ENCODE data around the gene PRR15.
A peak's percentile ranks its signal among the peaks of the same experiment; 100 is the strongest.

PRR15 gene

DNA sequence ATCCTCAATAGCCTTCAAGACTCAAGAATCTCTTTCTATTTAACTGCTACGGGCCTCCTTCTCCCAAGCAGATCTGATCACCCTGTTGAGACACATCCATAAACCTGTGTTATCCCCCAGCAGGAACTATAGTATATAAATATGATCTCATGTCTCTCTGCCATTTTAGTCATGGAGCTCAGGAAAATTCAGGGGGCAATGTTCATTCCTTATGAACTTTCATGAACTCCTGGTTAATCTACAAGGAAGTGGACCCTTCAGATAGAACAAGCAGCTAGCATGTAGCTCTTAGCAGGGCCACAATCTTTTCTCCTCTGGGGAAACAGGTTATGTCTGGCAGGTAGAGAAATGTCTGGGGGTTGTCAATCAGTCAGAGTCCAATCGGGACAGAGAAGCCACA is 8.9 kb downstream of the PRR15 start:
- DNase-seq, result no peak

DNA sequence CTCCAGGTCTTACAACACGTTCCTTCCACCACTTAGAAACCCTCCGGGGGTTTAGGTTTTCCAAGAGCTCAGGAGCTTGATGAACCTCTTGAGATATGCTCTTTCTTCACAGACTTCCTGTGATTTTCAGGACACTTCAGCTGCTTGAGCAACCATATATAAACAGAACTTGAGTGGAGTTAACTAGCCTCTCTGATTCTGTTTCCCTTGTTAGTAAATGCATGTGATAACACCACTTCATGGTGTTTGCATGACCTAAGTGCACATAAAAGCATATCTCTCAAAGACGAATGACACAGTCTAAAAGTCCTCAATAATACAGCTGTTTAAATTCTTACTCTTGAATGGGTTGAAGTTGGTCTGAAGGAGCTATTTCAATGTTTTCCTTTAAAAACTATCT is 9.9 kb downstream of the PRR15 start:
- no peak for DNase-seq

DNA sequence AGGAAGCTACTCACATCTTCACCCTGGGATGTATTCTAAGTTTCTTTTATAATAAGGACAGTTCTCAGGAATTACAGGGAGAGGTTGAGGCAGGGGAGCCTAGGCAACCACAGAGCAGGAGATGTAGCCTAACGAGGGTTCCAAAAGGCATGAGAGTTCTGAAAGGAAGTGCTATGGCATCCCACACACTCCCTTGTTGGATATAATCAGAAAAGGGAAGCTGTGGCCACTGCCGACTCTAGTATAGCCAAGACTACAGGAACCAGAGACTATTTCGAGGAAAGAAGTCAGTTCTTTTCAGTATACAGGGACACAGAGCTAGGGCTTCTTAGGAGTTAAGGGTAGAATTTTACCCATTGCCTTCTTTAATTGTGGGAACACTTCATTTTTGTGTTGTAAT is 11.0 kb downstream of the PRR15 start:
- no peak for DNase-seq

DNA sequence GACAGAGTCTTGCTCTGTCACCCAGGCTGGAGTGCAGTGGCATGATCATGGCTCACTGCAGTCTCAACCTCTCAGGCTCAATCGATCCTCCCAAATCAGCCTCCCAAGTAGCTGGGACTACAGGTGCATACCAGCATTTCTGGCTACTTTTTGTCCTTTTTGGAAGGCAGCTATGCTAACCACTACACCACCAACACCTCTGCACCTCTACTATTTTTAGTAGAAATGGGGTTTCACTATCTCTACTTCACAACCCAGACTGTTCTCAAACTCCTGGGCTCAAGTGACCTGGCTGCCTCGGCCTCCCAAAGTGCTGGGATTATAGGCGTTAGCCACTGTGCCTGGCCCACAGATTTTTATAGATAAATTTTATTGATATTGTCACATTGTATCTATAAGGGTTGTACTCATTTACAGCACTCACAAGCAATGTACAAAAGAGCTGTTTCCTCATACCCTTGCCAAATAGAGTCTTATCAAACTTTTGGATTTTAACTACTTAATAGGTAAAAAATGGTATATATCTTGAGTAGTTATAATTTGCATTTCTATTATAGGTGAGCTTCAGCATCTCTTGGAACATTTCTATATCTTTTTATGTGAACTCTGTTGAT is 23.7 kb downstream of the PRR15 start:
- DNase-seq, result no peak

DNA sequence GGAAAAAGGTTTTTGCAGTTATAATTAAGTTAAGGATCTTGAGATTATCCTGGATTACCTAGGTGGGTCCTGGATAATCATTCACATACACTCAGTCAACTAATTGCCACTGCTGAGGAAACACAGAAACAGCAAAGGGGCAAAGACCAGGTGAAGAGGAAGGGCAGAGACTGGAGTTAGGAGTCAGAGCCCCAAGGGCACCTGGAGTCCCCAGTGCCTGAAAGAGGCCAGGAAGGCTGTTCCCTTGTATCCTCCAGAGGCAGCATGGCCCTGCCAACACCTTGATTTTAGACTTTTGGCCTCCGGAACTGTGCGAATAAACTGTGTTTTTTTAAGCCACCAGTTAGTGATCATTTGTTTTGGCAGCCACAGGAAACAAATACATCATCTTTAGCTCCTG is 24.6 kb downstream of the PRR15 start:
- no peak for DNase-seq

DNA sequence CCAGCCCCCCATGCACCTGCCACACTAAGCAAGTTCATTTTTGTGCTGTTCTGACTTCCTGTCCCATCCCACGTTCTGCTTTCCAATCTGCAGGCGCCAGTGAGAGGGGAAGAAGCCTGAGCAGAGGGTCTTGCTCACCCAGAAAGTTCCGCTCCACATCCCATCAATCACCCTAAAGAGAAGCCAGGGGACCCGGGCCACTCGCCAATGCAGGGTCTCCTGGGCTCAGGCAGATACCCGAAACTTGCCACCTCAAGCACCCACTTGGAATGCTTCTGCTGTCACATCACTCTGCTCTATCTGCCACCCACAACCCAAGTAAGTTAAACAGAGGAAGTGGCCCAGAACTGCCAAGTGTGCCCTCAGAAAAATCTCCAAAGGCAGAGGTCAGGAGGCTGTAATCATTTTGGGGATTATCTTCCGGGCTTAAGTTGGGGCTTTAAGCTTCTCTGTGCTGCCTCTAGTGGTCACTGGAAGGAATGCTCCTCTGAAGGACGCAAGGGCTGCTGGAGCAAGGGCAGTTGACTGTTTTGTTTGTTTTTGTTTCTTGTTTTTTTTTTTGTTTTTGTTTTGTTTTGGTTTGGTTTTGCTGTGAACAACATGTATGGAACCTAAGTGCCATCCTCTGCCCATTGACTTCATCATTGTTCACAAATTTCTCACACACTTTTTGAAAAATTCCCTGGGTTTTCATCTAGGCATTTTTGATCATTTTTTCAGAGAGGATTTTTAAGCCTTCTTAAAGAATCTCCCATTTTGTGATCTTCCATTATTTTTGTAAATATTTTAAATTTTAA is 25.5 kb downstream of the PRR15 start:
- peak; percentile 18 for DNase-seq

DNA sequence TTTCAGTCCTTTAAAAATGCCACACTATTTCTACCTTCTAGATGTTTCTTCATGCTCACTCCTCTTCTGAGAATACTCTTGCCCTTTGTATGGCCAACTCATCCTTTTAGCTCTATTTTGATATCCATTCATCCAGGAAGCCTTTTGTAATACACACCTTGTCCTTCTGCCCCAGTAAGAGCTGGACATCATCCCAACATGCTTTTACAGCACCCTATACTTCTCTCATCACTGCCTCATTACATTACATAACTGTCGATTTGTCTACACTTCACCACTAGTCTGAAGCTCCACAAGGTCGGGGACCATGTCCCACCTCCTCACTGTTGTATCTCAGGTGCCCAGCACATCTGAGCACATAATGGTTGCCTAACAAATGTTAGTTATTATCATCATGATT is 29.2 kb downstream of the PRR15 start:
- no peak for DNase-seq

DNA sequence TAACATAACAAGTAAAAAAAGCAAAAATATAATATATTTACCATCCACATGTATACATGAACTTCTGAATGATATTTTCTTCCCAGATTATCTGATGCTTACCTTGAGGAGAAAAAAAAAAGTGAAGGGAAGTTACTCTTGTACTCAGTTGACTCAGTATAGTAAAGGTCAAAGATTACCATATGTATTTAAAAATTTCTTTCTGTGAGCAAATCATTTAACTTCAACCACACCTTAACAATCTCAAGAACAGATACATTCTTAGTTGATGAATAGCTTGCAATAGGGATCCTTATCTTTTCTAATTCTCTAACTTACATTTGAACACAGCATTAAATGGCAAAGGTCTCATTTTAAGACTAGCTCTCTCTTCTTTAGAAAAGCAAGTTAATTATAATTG is 29.8 kb downstream of the PRR15 start:
- DNase-seq, result no peak

DNA sequence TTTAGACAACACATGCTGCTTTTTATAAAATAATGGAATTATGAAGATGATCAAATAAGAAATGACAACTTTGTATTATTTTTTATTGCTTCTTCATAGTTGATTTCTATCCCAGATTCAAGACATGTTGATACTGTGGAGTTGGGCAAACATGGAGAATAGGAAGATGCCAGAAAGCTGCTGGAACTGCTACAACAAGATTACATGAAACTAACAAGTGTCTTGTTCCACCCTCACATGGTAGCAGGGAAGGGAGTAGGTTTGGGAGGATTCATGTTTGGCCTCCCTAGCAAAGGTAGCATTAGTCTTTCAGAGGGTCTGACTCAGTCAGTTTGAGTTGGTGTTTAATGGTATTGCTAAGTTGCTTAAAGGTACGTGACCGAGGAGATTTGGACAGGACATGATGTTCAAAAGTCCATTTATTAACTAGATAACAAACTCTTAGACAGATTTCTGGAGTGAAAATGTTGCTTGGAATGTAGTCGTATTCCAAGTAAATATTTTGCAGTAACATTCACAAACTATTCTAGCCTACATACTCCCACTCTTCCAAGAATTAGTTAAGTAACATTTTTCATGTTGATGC is 33.1 kb downstream of the PRR15 start:
- DNase-seq, result no peak

DNA sequence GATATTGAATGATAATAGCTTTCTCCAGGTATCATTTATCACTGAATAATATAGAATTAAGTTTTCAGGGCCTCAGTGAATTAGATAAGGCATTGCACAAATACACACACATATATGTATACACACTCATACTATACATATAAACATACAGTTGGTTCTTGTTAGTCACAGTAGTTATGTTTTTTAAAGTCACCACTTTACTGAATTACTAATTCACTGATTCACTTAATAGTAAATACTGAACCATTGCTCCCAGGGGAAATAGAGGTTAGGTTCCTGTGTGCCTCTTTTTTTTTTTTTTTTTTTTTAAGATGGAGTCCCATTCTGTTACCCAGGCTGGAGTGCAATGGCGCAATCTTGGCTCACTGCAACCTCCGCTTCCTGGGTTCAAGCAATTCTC is 33.6 kb downstream of the PRR15 start:
- no peak for DNase-seq

DNA sequence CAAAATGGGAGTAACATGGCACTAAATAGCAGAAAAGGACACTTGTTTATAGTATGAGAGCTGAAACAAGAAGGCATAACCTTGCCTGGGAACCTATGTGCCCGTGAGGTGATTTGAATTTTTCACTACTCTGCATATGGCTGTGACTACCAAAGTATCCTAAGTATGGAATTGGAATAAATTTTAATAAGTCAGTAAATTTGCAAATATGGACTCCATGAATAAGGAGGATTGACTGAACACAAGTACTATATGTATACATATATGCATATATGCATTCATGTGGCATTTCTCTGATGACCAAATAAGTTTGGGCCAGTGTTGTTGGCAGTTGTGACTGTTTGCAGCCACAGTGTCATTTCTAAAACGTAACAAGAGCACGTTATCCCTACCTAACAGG is 34.5 kb downstream of the PRR15 start:
- no peak for DNase-seq

DNA sequence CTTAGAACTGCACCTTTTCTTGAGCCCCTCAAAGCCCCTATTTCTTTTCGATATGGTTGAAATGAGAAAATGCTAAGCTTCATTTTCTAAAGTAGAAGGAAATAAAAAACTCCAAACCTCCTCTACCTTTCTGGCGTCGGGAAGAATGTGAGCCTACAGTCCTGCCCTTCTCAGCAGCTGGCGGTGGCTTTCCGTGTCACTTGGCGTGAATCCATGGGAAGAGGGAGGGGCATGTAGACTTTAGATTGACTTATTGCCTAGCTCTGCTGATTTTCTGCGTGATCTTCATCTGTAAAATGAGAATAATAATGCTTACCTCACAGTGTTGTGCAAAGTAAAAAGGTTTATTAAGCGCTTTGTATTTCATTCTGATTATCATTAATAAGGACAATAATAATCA is 35.0 kb downstream of the PRR15 start:
- DNase-seq, result peak; percentile 65

DNA sequence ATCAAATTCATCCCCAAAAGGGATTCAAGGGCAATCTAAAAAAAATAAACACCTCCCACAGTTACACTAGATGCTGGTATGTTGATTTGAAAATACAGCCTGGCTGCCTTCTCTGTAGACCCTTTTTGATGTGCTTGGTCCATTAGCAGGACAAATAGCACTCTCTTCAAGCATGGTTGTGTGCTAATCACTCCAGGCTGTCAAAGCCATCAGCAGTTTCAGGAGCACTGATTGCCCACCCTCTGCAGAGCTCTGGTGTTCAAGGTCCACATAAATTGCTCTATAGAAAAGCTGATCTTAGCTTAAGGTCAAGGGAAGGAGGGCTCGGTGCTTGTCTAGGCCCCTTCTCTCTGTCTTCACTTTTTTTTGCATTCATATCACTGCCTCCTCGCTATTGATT is 35.4 kb downstream of the PRR15 start:
- DNase-seq, result no peak

DNA sequence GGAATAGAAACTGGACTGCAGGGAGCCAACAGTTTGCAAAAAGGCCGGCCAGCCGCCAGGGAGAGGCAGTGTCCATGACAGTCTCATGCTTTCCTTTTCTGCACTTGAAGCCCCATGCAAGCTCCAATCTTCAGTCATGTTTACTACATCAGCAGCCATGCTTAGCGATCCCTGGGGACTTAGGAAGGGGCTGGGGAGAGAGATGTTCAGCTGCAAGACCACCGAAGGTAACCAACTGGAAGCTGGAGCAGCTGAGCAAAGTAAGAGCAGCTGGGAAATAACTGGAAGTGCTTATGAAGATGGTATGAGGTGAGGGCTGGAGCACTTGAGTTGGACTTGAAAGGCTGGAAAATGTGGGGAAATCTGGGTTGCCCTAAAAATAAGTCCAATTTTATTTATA is 37.0 kb downstream of the PRR15 start:
- DNase-seq, result no peak

DNA sequence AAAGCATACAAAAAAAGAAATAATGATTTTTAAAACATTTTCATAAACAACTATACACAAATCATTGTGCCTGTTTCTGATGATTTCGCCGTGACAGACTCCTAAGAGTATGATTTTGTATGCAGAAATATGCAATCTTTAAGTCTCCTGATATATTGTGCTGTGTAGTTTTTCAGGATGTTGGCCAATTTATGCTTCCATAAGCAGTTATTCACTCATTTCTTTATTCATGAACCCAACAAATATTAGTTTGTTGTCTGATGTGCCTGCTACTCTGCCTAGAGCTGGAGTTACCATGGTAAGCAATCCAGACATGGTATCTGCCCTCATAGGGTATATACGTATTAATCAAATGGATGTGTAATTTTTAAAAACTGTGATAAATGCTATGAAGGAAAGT is 40.4 kb downstream of the PRR15 start:
- no peak for DNase-seq

DNA sequence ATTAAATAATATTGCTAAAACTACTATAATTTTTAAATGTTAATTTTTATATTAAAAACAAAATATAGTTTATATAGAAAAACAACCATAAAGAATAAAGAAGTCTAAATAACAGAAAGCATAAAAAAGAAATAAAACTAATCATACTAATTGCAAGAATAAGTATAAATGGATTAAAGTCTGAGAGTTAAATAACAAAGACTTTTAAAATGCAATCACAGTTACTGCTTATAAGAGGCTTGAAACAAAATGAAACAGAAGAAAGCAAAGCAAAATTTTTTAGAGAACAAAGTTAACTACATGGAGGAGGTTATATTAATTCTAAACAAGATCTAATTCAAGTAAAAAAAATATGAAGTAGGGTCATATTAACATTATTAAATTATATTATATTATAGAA is 41.1 kb downstream of the PRR15 start:
- DNase-seq, result no peak

DNA sequence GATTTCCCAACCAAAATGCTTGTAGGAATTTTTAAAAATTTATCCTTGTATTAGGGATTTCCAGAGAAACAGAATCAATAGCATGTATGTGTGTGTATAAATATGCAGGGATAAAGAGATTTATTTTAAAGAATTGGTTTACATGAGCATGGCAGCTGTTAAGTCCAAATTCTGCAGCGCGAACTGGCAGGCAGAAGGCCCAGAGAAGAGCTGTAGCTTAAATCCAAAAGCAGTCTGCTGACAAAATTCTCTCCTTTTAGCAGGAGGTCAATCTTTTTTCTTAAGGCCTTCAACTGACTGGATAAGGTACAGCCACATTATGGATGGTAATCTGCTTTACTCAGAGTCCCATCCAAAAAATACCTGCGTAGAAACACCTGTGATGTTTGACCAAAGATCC is 42.0 kb downstream of the PRR15 start:
- no peak for DNase-seq

DNA sequence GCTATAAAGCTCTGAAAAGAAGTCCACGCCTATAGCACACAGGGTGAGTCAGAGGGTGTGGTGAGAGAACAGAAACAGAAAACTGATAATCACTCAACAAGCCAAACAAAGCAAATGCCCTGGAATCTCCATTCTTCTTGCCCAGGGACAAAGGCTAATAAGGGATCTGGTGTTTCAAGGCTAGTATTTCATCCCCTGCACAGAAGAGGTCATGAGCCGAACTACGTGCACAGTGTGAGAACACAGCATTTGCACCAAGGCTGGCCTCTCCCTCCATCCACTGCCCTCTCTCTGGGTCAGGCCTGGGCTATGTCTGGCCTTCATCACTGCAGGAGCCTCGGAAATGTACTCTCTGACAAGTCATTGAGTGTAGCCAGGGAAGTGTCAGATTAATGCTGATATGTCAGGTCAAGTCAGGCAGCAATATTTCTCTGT is 42.7 kb downstream of the PRR15 start:
- no peak for DNase-seq

DNA sequence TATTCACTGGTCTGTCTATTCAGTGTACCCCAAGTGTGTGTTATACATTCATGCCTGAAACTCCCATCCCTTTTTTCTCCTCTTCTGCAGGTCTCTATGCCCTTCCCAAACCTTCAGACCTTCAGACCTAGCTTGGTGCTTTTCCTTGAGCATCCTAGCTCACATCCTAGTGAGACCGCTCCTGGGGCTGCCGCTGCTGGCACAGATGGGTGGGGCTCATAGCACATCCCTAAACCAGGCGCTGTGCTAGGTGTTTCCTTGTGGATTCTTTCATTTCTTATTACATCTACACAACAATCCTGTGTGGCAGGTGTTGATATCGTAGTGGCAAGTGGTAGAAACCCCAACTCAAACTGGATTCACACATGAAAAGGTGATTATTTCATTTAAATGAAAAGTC is 43.2 kb downstream of the PRR15 start:
- DNase-seq, result no peak

DNA sequence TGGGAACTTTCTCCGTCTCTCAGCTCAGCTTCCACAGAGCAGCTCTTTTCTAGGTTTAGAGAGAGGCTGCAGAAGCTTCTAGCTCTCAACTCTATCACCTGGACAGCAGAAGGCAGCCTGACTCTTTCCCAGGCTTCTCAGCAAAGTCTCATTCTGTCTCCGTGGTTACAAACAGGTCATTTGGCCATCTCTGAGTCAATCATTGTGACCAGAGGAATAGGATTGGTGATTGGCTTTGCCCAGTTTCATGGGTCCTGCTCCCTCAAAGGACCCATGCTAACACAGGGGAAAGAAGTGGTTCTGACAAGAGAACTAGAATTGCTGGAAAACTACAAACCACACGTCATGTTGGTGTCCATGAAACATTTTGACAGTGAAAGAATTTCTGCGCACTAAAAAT is 43.6 kb downstream of the PRR15 start:
- DNase-seq, result no peak

DNA sequence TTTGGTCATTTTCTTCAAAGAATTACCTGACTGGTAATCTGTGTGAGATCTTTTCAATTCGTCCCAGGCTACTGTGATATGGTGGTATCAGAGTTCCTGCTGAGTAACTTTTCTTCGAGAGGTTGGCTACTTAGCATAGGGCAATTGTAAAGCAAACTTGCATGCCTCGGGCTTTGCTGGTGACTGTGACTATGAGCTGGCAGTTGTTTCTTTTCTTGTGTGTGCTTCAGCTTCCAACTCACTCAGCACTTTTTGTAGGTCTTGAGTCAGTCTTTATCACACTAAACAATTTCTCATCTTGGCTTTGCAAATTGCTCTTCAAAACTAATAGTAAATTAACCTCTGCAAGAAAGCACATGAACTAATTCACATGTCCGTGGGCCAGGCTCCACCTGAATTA is 44.3 kb downstream of the PRR15 start:
- DNase-seq, result no peak

DNA sequence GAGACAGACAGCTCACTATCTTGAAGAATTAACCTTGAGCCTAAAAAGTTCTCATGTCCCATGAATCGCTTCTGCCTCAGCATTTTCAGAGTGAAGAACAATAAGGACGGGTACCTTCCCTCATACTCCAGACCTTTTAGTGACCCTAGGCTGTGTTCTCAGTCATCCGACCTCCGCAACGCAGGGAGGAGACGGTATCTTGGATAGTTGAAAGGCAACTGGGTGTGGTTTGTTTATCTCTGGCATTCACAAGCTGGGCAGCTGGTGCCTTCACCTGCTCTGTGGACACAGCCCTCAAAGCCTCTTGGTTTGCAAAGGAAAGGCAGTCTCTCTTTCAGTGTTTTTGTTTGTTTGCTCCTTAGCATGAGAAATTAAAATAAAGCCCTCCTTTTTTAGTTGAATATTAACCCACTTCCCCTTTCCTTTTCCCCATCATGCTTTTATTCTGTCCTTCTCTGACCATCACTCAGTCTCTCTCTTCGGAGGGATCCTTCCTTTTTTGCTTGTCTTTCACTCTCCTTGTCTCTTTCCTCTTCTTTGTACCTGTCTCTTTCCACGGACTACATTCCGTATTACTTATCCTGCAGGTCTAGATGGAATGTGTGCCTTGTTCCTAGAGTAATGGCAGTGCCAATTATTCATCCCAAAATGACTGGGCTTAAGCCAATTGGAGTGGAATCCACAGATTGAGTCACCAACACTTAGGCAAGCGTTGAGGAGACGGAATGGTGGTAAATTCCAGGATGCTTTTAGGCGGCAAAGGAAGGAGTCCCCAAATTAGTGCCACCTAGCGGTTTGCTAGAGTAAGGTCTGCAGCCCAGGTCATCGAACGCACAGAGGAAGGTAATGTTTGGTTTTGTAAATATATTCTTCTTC is 45.8 kb downstream of the PRR15 start:
- peak; percentile 18 for DNase-seq

DNA sequence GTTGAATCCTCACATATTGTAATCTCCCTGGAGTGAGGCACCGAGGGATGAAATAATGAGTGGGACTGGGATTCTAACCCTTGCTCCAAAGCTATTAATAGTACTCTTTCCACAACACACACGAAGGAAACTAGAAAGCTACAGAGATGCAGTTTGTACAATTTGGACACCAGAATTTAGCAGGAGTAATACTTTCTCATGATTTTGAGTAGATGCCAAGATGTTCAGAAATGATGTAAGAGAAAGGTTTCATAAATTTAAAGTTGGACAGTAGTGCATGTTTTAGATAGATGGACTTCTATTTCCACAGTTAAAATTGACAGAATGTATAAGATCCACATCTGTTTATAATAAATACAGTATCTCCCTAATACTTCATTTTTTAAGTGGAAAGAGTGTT is 46.5 kb downstream of the PRR15 start:
- DNase-seq, result no peak
